HepG2 (cell line): ENCODE measurements around the gene BST1.

ENCODE experiments used
- CHCHD3 ChIP-seq: sonication (generic); formaldehyde crosslinking; IDR thresholded peaks from 2 replicates; pipeline ENCODE4 v1.8.0; 2022; ENCODE audit warnings: mild to moderate bottlenecking, missing genetic modification reagents, moderate library complexity
- EZH2 ChIP-seq: conservative IDR thresholded peaks from 2 replicates; pipeline ENCODE4 v1.6.1; 2012; ENCODE audit warnings: mild to moderate bottlenecking, low read depth, low read length, moderate library complexity
- PHF21A ChIP-seq: sonication (generic); formaldehyde crosslinking; IDR thresholded peaks from 2 replicates; pipeline ENCODE4 v1.5.0; 2020; ENCODE audit warnings: mild to moderate bottlenecking, missing genetic modification reagents
- POLR2AphosphoS5 ChIP-seq: IDR thresholded peaks from 2 replicates; pipeline ENCODE4 v1.6.1; 2012; ENCODE audit warnings: low read depth, low read length
- RBAK ChIP-seq: sonication (generic); formaldehyde crosslinking; IDR thresholded peaks from 2 replicates; pipeline ENCODE4 v1.5.1; 2020; ENCODE audit warnings: mild to moderate bottlenecking, missing genetic modification reagents
- SMAD1 ChIP-seq: sonication (generic); formaldehyde crosslinking; IDR thresholded peaks from 2 replicates; pipeline ENCODE4 v1.4.0; 2020; ENCODE audit warnings: missing genetic modification reagents, low read depth, mild to moderate bottlenecking, borderline replicate concordance
- SP5 ChIP-seq: IDR thresholded peaks from 2 replicates; pipeline ENCODE4 v1.6.1; 2016; ENCODE audit warnings: low read depth, borderline replicate concordance
- TBP ChIP-seq: sonication (generic); formaldehyde crosslinking; IDR thresholded peaks from 2 replicates; pipeline ENCODE4 v1.5.0; 2020; ENCODE audit warnings: missing genetic modification reagents
- ZNF121 ChIP-seq: sonication (generic); formaldehyde crosslinking; IDR thresholded peaks from 2 replicates; pipeline ENCODE4 v1.5.0; 2020; ENCODE audit warnings: mild to moderate bottlenecking, missing genetic modification reagents
- ZNF816 ChIP-seq: sonication (generic); formaldehyde crosslinking; IDR thresholded peaks from 2 replicates; pipeline ENCODE4 v1.8.0; 2022; ENCODE audit warnings: missing genetic modification reagents, mild to moderate bottlenecking, borderline replicate concordance
- ZSCAN12 ChIP-seq: sonication (generic); formaldehyde crosslinking; IDR thresholded peaks from 2 replicates; pipeline ENCODE4 v1.9.0; 2021; ENCODE audit warnings: mild to moderate bottlenecking, missing genetic modification reagents
- ZZZ3 ChIP-seq: sonication (generic); formaldehyde crosslinking; IDR thresholded peaks from 2 replicates; pipeline ENCODE4 v1.4.0; 2020; ENCODE audit warnings: missing genetic modification reagents, mild to moderate bottlenecking, borderline replicate concordance
- TF ChIP-seq, protein P1 (sequence below): sonication (generic); formaldehyde crosslinking; IDR thresholded peaks from 2 replicates; pipeline ENCODE4 v1.5.0; 2020; ENCODE audit warnings: mild to moderate bottlenecking, missing genetic modification reagents, moderate library complexity

GRCh38 chr4:15758294-15758693 lies 55.4 kb downstream of the BST1 start:
- TF ChIP-seq ZSCAN12 (CRISPR knock-in tag) (no peak), POLR2AphosphoS5 (no peak), ZZZ3 (CRISPR knock-in tag) (no peak), SP5 (CRISPR knock-in tag) (no peak), RBAK (CRISPR knock-in tag) (no peak), CHCHD3 (CRISPR knock-in tag) (no peak), TBP (CRISPR knock-in tag) (no peak), ZNF816 (CRISPR knock-in tag) (no peak), EZH2 (no peak), PHF21A (no peak), ZNF121 (CRISPR knock-in tag) (no peak), SMAD1 (CRISPR knock-in tag) (no peak)
- TF ChIP-seq, protein P1, sequence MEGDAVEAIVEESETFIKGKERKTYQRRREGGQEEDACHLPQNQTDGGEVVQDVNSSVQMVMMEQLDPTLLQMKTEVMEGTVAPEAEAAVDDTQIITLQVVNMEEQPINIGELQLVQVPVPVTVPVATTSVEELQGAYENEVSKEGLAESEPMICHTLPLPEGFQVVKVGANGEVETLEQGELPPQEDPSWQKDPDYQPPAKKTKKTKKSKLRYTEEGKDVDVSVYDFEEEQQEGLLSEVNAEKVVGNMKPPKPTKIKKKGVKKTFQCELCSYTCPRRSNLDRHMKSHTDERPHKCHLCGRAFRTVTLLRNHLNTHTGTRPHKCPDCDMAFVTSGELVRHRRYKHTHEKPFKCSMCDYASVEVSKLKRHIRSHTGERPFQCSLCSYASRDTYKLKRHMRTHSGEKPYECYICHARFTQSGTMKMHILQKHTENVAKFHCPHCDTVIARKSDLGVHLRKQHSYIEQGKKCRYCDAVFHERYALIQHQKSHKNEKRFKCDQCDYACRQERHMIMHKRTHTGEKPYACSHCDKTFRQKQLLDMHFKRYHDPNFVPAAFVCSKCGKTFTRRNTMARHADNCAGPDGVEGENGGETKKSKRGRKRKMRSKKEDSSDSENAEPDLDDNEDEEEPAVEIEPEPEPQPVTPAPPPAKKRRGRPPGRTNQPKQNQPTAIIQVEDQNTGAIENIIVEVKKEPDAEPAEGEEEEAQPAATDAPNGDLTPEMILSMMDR = no peak
